HG03439 (cell line): Measurements from ENCODE around the gene PHACTR1.
A peak's percentile ranks its signal among the peaks of the same experiment; 100 is the strongest.
"Not testable (repeated sequence)": the region's sequence is repeated elsewhere in the genome, so short reads cannot be mapped to it uniquely, and the experiment has no call there.

Experiments
- ATAC-seq: cut with Tn5 transposase; IDR thresholded peaks from one replicate; pipeline ENCODE4 v1.9.1; 2021; ENCODE audit warnings: mild to moderate bottlenecking, moderate library complexity; ENCODE audit not compliant: unreplicated experiment

The PHACTR1 gene

GRCh38 chr6:13217206-13217905 lies 500.8 kb downstream of the PHACTR1 start:
- no peak for ATAC-seq

GRCh38 chr6:13220266-13220665 lies 503.7 kb downstream of the PHACTR1 start:
- ATAC-seq, result no peak

GRCh38 chr6:13222048-13222447 lies 505.5 kb downstream of the PHACTR1 start:
- ATAC-seq, result no peak

GRCh38 chr6:13226071-13226470 lies 509.5 kb downstream of the PHACTR1 start:
- ATAC-seq, result no peak

- ATAC-seq, result peak; percentile 10
Measured at GRCh38 chr6:13228264-13229204, 512.0 kb downstream of the PHACTR1 start.

GRCh38 chr6:13229205-13230085 lies 512.9 kb downstream of the PHACTR1 start:
- ATAC-seq, result peak; percentile 59

- ATAC-seq, result no peak
Measured at GRCh38 chr6:13233106-13233505, 516.5 kb downstream of the PHACTR1 start.

GRCh38 chr6:13234130-13234529 lies 517.6 kb downstream of the PHACTR1 start:
- no peak for ATAC-seq

GRCh38 chr6:13235339-13235738 lies 518.8 kb downstream of the PHACTR1 start:
- no peak for ATAC-seq

GRCh38 chr6:13237318-13237717 lies 520.8 kb downstream of the PHACTR1 start:
- no peak for ATAC-seq

- no peak for ATAC-seq
Measured at GRCh38 chr6:13238017-13238416, 521.5 kb downstream of the PHACTR1 start.

- ATAC-seq, result no peak
Measured at GRCh38 chr6:13238640-13239216, 522.2 kb downstream of the PHACTR1 start.

- no peak for ATAC-seq
Measured at GRCh38 chr6:13239530-13240455, 523.2 kb downstream of the PHACTR1 start.

- ATAC-seq, result no peak
Measured at GRCh38 chr6:13241364-13241763, 524.8 kb downstream of the PHACTR1 start.

GRCh38 chr6:13242178-13242577 lies 525.6 kb downstream of the PHACTR1 start:
- no peak for ATAC-seq

GRCh38 chr6:13242590-13242989 lies 526.0 kb downstream of the PHACTR1 start:
- ATAC-seq, result no peak

GRCh38 chr6:13243033-13243432 lies 526.5 kb downstream of the PHACTR1 start:
- ATAC-seq, result no peak

- ATAC-seq, result not testable (repeated sequence)
Measured at GRCh38 chr6:13243745-13244144, 527.2 kb downstream of the PHACTR1 start.

GRCh38 chr6:13247627-13248026 lies 531.1 kb downstream of the PHACTR1 start:
- no peak for ATAC-seq

- ATAC-seq, result no peak
Measured at GRCh38 chr6:13248053-13248452, 531.5 kb downstream of the PHACTR1 start.
